GM12872 (cell line): ENCODE measurements around the gene PVR.

Experiments used
- TF ChIP-seq, protein P1 (sequence below): IDR thresholded peaks from 3 replicates; pipeline ENCODE4 v1.5.1; 2011; ENCODE audit warnings: low read depth, mild to moderate bottlenecking, low read length, moderate library complexity; ENCODE audit not compliant: insufficient read depth

The PVR gene

DNA sequence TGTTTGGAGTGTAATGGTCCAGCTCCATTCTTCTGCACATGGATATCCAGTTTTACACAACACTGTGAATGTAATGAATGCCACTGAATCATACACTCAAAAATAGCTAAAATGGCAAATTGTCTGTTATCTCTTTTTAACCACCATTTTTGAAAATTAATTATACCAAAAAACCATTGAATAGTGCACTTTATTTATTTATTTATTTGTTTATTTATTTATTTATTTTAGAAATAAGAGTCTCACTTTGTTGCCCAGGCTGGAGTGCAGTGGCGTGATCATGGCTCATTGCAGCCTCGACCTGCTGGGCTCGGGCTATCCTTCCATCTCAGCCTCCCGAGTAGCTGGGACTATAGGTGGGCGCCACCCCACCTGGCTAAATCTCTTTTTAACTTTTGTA is 20.3 kb downstream of the PVR start:
- TF ChIP-seq, protein P1, sequence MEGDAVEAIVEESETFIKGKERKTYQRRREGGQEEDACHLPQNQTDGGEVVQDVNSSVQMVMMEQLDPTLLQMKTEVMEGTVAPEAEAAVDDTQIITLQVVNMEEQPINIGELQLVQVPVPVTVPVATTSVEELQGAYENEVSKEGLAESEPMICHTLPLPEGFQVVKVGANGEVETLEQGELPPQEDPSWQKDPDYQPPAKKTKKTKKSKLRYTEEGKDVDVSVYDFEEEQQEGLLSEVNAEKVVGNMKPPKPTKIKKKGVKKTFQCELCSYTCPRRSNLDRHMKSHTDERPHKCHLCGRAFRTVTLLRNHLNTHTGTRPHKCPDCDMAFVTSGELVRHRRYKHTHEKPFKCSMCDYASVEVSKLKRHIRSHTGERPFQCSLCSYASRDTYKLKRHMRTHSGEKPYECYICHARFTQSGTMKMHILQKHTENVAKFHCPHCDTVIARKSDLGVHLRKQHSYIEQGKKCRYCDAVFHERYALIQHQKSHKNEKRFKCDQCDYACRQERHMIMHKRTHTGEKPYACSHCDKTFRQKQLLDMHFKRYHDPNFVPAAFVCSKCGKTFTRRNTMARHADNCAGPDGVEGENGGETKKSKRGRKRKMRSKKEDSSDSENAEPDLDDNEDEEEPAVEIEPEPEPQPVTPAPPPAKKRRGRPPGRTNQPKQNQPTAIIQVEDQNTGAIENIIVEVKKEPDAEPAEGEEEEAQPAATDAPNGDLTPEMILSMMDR, result no peak

DNA sequence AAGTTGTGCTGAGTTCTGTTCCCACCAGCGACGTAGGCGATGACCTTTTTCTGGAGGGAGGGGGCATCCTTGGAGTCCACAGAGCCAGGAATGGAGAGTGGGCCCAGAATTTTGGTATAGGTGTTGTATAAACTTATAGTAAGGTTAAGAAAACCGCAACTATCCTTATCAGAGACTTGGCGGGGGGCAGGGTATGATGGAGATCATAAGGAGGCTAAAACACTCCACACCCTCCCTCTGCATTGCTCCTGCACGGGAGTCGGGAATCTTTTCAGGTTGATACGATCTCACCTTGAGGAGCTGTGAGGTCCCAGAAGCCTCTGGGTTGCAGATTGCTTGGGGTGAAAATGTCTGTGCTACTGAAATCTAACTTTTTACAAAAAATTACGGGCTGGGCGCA is 21.3 kb downstream of the PVR start:
- TF ChIP-seq, protein P1, result no peak

DNA sequence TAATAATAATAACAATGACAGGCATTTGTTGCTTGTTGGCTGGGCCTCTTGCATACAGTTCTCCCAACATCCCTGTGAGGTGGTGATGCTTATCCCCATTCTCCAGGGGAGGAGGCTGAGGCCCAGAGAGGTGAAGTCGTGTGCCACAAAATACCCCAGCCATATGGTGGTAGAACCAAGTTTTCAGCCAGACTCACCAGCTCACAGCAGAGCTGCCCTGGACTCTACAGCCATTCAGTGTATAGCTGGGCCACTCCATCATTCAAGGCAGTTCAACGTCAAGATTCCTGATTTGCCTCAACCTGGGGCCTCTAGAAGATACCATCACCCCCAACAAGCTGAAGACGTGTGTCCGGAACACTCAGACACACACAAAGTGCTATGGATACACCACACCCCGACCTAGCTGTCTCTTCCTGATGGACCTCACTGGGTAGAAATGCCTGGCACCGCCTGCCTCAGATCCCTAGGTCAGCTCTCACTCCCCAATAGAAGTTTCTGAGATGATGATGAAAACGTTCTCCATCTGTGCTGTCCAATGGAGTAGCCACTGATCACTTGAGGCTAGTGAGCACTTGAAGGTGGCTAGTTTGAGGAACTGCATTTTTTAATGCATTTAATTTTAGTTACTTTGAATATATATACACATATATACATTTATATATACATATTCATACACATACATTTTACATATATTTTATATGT is 23.3 kb downstream of the PVR start:
- TF ChIP-seq, protein P1, result no peak

DNA sequence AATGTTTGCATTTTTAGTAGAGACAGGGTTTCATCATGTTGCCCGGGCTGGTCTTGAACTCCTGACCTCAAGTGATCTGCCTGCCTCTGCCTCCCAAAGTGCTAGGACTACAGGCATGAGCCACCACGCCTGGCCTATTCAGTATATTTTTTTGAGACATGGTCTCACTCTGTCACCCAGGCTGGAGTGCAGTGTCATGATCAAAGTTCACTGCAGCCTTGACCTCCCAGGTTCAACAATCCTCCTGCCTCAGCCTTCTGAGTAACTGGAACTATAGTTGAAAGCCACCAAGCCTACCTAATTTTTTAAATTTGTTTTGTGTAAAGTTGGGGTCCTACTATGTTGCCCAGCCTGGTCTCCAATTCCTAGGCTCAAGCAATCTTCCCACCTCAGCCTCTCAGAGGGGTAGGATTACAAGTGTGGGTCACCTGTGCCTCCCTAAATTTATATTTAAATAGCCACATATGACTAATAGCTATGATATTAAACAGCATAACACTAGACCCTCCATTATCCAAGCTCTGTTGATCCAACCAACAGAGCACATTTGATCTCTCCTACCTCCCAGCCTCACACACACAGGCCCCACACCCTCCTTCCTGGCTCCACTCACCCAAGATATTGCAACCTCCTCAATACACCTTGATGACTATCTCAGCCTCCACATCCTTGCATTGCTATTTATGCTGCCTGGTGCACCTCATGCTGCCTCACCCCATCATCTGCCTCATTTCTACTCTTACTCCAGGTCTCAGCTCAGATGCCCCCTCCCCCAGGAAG is 25.5 kb downstream of the PVR start:
- TF ChIP-seq, protein P1, result no peak

DNA sequence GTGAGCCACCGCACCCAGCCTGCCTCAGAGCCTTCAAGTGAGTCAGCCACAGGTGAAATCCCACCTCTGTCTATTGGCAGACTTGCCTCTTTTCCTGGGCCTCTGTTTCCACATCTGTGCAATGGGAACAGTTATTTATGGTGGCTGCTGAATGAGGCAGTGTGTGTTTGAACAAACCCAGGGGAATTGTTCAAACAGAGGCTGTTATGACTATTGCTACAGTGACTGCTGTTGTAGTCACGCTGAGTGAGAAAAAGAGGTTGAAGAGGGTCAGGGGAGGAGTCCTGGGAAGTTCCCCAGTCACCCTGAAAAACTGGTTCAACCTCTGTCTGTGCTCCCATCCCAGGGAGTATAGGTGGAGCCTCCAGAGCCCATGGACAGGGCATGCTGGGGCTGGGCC is 27.7 kb downstream of the PVR start, which contains the start of gene CEACAM19:
Gene CEACAM19, plus strand, starts transcription at position 83 of the 400 bp plus-strand sequence. CDS start 450 bp downstream, outside the sequence.
- TF ChIP-seq, protein P1, result no peak

DNA sequence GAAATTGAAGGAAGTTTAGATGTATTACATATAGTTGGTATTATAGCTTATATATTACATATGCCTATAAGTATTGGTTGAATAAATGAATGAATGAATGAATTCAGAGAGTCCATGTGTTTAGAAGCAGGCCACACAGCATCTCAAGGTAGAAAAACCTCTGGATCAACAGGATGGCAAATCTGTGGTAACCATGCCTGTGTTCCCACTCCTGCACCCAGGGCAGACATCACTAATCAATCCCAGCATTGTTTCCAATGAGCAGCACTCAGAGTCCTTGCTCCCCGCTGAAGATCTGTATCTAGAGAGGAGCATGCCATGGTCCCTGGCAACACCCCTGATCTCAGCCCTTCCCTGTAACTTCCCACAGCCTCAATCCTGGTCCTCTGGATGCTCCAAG is 28.5 kb downstream of the PVR start:
- TF ChIP-seq, protein P1, result no peak

DNA sequence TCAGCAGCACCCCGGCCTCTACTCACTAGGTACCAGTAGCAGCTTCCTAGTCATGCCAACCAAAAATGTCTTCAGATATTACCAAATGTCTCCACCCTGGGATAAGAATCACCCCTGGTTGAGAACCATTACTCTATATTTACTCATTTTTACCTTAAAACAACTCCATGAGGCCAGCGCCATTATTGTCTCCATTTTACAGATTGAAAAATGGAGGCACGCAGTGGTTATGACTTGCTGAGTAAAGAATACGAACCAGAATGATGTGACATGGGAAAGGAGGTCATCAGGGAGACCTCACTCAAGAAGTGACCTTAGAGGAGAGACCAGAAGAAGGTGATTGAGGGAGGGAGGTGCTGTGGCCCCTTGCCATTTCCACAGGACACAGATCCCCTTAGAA is 29.8 kb downstream of the PVR start:
- TF ChIP-seq, protein P1, result no peak
